Thyroid gland (tissue), 4 donors: ENCODE measurements around the gene PRELID3B.

Experiments used
- POLR2A ChIP-seq, 2 donors: fragments of 450-650 bp; IDR thresholded peaks; one replicate each; pipeline ENCODE4 v1.6.1; 2017; ENCODE audit warnings: antibody characterized with exemption in 2 of 2, mild to moderate bottlenecking in 2 of 2, moderate library complexity in 1 of 2
- TF ChIP-seq, protein P1 (sequence below), 6 experiments: fragments of 200-600 bp in 3 of 6; fragments of 450-650 bp in 3 of 6; sonication (generic) in 3 of 6; IDR thresholded peaks; one replicate each; pipeline ENCODE4 v1.5.1; 2016 to 2019; ENCODE audit warnings: antibody characterized with exemption in 6 of 6, mild to moderate bottlenecking in 2 of 6, inconsistent platforms in 1 of 6, moderate library complexity in 1 of 6

DNA sequence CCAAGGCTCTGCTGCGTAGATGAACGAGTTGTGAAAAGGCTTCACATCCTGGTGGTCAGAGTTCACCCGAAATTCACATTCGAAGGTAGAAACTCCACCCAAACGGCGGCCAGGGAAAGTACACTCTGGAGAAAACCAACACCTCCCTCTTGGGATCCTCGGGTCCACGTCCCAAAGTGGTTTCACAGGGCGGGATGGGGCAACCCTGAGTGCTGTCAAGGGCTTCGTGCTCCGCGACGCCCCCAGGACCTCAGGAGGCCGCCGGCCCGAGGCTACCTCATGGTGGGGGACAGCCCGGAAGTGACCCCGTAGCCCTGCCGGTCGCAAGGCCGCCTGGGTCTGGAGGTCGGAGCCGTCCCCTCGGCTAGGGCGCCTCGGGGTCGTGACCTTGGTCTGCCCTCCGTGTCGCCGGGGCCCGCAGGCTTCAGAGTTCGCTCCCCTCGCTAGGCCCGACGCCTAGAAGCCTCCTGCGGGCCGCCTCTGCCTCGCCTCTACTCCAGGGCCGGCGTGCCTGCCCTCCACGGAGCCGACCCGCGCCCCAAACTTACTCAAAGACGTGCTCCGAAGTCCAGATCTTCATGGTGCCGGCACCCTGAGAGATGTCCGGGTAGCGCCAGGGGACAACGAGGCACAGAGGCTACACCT is at the start of gene PRELID3B:
- TF ChIP-seq, protein P1, sequence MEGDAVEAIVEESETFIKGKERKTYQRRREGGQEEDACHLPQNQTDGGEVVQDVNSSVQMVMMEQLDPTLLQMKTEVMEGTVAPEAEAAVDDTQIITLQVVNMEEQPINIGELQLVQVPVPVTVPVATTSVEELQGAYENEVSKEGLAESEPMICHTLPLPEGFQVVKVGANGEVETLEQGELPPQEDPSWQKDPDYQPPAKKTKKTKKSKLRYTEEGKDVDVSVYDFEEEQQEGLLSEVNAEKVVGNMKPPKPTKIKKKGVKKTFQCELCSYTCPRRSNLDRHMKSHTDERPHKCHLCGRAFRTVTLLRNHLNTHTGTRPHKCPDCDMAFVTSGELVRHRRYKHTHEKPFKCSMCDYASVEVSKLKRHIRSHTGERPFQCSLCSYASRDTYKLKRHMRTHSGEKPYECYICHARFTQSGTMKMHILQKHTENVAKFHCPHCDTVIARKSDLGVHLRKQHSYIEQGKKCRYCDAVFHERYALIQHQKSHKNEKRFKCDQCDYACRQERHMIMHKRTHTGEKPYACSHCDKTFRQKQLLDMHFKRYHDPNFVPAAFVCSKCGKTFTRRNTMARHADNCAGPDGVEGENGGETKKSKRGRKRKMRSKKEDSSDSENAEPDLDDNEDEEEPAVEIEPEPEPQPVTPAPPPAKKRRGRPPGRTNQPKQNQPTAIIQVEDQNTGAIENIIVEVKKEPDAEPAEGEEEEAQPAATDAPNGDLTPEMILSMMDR (IDR thresholded peaks at IDR 0.05): no peak
- TF ChIP-seq POLR2A (IDR thresholded peaks at IDR 0.05): no peak
